HepG2 (cell line): ENCODE data around the gene FOXG1. TPM values are rescaled to one million over a fixed set of nuclear protein-coding genes. Genes with fewer than 3 reads are reported as not detected.

Source experiments
- ATAC-seq: fragments of 200-7000 bp; cut with Tn5 transposase; 3 replicates; pipeline ENCODE4 v1.9.1; 2020; ENCODE audit warnings: mild to moderate bottlenecking, moderate library complexity
- Bru-seq: library from RNA; stranded (reverse); fragments of 400-500 nt; gene quantifications from one replicate; lab custom pipeline; 2021; lab: Mats Ljungman, UMichigan
- BruChase-seq, 2 experiments: library from RNA; stranded (reverse); fragments of 400-500 nt; gene quantifications; one replicate each; lab custom pipeline; 2021; lab: Mats Ljungman, UMichigan
- BruUV-seq: library from RNA; stranded (reverse); fragments of 400-500 nt; replicated peaks from 2 replicates; lab custom pipeline; 2021; lab: Mats Ljungman, UMichigan
- CTCF ChIA-PET: fragments of 300-600 bp; formaldehyde crosslinking; extraction: SDS; loops from one replicate; lab custom pipeline; 2021; ENCODE audit warnings: low total read pairs, inconsistent platforms, low intra/inter-chr PET ratio; lab: Yijun Ruan, JAX
- POLR2A ChIA-PET: fragments of 350-600 bp; sonication (Branson Sonifier 250); formaldehyde crosslinking; loops from one replicate; lab custom pipeline; 2020; ENCODE audit warnings: antibody characterized with exemption, inconsistent platforms; lab: Yijun Ruan, JAX
- DNase-seq: peaks from one replicate; pipeline ENCODE4 v3.0.0-alpha.2; 2015; ENCODE audit warnings: low spot score
- FAIRE-seq: peaks from 3 replicates; lab custom pipeline; 2011; peaks lifted over from hg19 to GRCh38; lab: Jason Lieb, UNC
- H2AFZ ChIP-seq: one replicate; pipeline ENCODE4 v1.6.1; 2011; ENCODE audit warnings: low read length, inconsistent platforms
- H3K27ac ChIP-seq: fragments of 300-600 bp; 3 replicates; pipeline ENCODE4 v1.8.0; 2011; ENCODE audit warnings: mixed run types, mild to moderate bottlenecking, mixed read lengths, low read length, inconsistent platforms; ENCODE audit not compliant: insufficient read depth; ENCODE audit errors: extremely low read length
- H3K27me3 ChIP-seq, 2 experiments: fragments of 200-600 bp in 1 of 2; 2 replicates in 1 of 2; 3 replicates in 1 of 2; pipeline versions ENCODE4 v1.6.0 to v1.8.0; 2011; ENCODE audit warnings: low read length in 2 of 2, mild to moderate bottlenecking in 2 of 2, moderate library complexity in 2 of 2, inconsistent platforms in 1 of 2; ENCODE audit not compliant: insufficient read depth in 2 of 2, control insufficient read depth in 1 of 2
- H3K36me3 ChIP-seq, 2 experiments: fragments of 200-600 bp in 1 of 2; replicated peaks in 1 of 2; 2 replicates in 1 of 2; 3 replicates in 1 of 2; pipeline versions ENCODE4 v1.5.1 to v1.8.0; 2011; ENCODE audit warnings: low read length in 2 of 2, inconsistent platforms in 1 of 2; ENCODE audit not compliant: insufficient read depth in 2 of 2, control insufficient read depth in 1 of 2
- H3K4me1 ChIP-seq: 2 replicates; pipeline ENCODE4 v1.5.1; 2012; ENCODE audit warnings: low read length, inconsistent platforms; ENCODE audit not compliant: insufficient read depth
- H3K4me2 ChIP-seq: 2 replicates; pipeline ENCODE4 v1.6.0; 2011; ENCODE audit warnings: low read depth, low read length, inconsistent platforms
- H3K4me3 ChIP-seq, 3 experiments: fragments of 200-600 bp in 1 of 3; sonication (generic), shearing (Covaris generic) in 1 of 3; replicated peaks in 1 of 3; 2 replicates each; pipeline ENCODE4 v1.5.1; 2011 to 2016; ENCODE audit warnings: low read length in 3 of 3, inconsistent platforms in 2 of 3, low read depth in 2 of 3, mild to moderate bottlenecking in 2 of 3, control low read depth in 1 of 3, mixed read lengths in 1 of 3; ENCODE audit not compliant: insufficient read depth in 1 of 3
- H3K79me2 ChIP-seq: one replicate; pipeline ENCODE4 v1.6.1; 2011; ENCODE audit warnings: low read length, inconsistent platforms; ENCODE audit not compliant: insufficient read depth
- H3K9ac ChIP-seq: 2 replicates; pipeline ENCODE4 v1.6.0; 2011; ENCODE audit warnings: mild to moderate bottlenecking, low read depth, low read length, inconsistent platforms; ENCODE audit not compliant: insufficient read depth
- H3K9me3 ChIP-seq: 2 replicates; pipeline ENCODE4 v1.5.1; 2012; ENCODE audit warnings: mild to moderate bottlenecking, low read length
- H4K20me1 ChIP-seq: 2 replicates; pipeline ENCODE4 v1.6.0; 2011; ENCODE audit warnings: inconsistent platforms, mild to moderate bottlenecking, low read length, moderate library complexity; ENCODE audit not compliant: insufficient read depth
- GZF1 ChIP-seq: sonication (generic); formaldehyde crosslinking; IDR thresholded peaks from 2 replicates; pipeline ENCODE4 v1.5.1; 2020; ENCODE audit warnings: mild to moderate bottlenecking, missing genetic modification reagents
- RBM39 ChIP-seq: fragments of 200-400 bp; formaldehyde crosslinking; IDR thresholded peaks from one replicate; pipeline ENCODE4 v1.6.1; 2018; ENCODE audit warnings: antibody characterized with exemption, mild to moderate bottlenecking, low read depth, low read length; ENCODE audit not compliant: poor library complexity, severe bottlenecking
- ZMYM2 ChIP-seq: sonication (generic); formaldehyde crosslinking; IDR thresholded peaks from 2 replicates; pipeline ENCODE4 v1.8.0; 2022; ENCODE audit warnings: mild to moderate bottlenecking, missing genetic modification reagents
- ZNF10 ChIP-seq: sonication (generic); formaldehyde crosslinking; IDR thresholded peaks from 2 replicates; pipeline ENCODE4 v1.4.0; 2020; ENCODE audit warnings: mild to moderate bottlenecking, low read depth, missing genetic modification reagents, borderline replicate concordance
- ZNF20 ChIP-seq: sonication (generic); formaldehyde crosslinking; IDR thresholded peaks from 2 replicates; pipeline ENCODE4 v1.4.0; 2020; ENCODE audit warnings: mild to moderate bottlenecking, moderate library complexity, missing genetic modification reagents
- ZSCAN31 ChIP-seq: sonication (generic); formaldehyde crosslinking; IDR thresholded peaks from 2 replicates; pipeline ENCODE4 v1.5.0; 2020; ENCODE audit warnings: low read depth, mild to moderate bottlenecking, missing genetic modification reagents
- WGBS: methylation state at CpG from one replicate; pipeline ENCODE4 v1.1.6; 2017; ENCODE audit warnings: low lambda C conversion rate; 5-methylcytosine and 5-hydroxymethylcytosine counted together
- in situ Hi-C: cut with HindIII; loops from 2 replicates; pipeline ENCODE4 v1.10.0; 2017; ENCODE audit warnings: low pct_unique_long_range_greater_than_20kb; ENCODE audit not compliant: extremely low pct_ligation_motif_present
- intact Hi-C: fragments of 100-400 bp; cut with micrococcal nuclease; formaldehyde crosslinking; loops from one replicate; pipeline ENCODE4 v1.10.0; 2022; ENCODE audit not compliant: unreplicated experiment
- long read RNA-seq, 2 experiments: library from RNA in 1 of 2; library from polyadenylated mRNA in 1 of 2; stranded (forward) in 1 of 2; unstranded in 1 of 2; transcript quantifications; one replicate each; pipeline ENCODE4 v2.0.0, GENCODE V29; 2019 to 2022
- polyA minus RNA-seq, 3 experiments: library from RNA; depleted of rRNA, polyadenylated mRNA; stranded (reverse); fragments of >200 nt; gene quantifications; 2 replicates each; pipeline ENCODE4 v1.2.3, GENCODE V29; 2011; ENCODE audit warnings: low replicate concordance in 1 of 3
- polyA plus RNA-seq, 8 experiments: library from polyadenylated mRNA; depleted of rRNA in 3 of 8; stranded (reverse) in 7 of 8; unstranded in 1 of 8; fragments of >200 nt; fragmentation: Illumina TruSeq in 4 of 8; extraction: Trizol in 4 of 8; gene quantifications; 2 replicates each; pipeline versions ENCODE4 v1.2.1 to v1.2.3, GENCODE V29; 2011 to 2016; ENCODE audit warnings: low read depth in 4 of 8, missing spikeins in 1 of 8, mixed read lengths in 1 of 8; ENCODE audit not compliant: insufficient read depth in 1 of 8
- total RNA-seq, 5 experiments: library from RNA; depleted of rRNA; stranded (reverse); fragments of >200 nt; fragmentation: Illumina TruSeq; extraction: Trizol; gene quantifications; 2 replicates each; pipeline ENCODE4 v1.2.3, GENCODE V29; 2016; ENCODE audit warnings: low read depth in 1 of 5
- TF ChIP-seq, protein P1 (sequence below): IDR thresholded peaks from 2 replicates; pipeline ENCODE4 v1.6.1; 2016; ENCODE audit warnings: missing compliant biosample characterization, missing genetic modification reagents, borderline replicate concordance
- TF ChIP-seq, protein P2 (sequence below): IDR thresholded peaks from 2 replicates; pipeline ENCODE4 v1.6.1; 2016; ENCODE audit warnings: low read depth

The FOXG1 gene
- not detected in 2 replicates for total RNA-seq (2016; rRNA removed; fragmentation: Illumina TruSeq; extraction: Trizol)
- not detected in 2 replicates for total RNA-seq (2016; cell fraction: cytosol; rRNA removed; fragmentation: Illumina TruSeq; extraction: Trizol; ENCODE audit: low read depth)
- not detected in 2 replicates for total RNA-seq (2016; cell fraction: insoluble cytoplasmic fraction; rRNA removed; fragmentation: Illumina TruSeq; extraction: Trizol)
- total RNA-seq (2016; cell fraction: membrane; rRNA removed; fragmentation: Illumina TruSeq; extraction: Trizol), result not detected in 2 replicates
- total RNA-seq (2016; cell fraction: nucleus; rRNA removed; fragmentation: Illumina TruSeq; extraction: Trizol), result not detected in 2 replicates
- not detected in 2 replicates for polyA plus RNA-seq (2011; rRNA removed)
- polyA plus RNA-seq (2011; cell fraction: cytosol; rRNA removed), result not detected in 2 replicates
- polyA plus RNA-seq (2011; cell fraction: nucleus; rRNA removed), result not detected in 2 replicates
- polyA plus RNA-seq (2012), result not detected in 2 replicates
- polyA plus RNA-seq (2016; cell fraction: cytosol; fragmentation: Illumina TruSeq; extraction: Trizol; ENCODE audit: low read depth), result not detected in 2 replicates
- polyA plus RNA-seq (2016; cell fraction: insoluble cytoplasmic fraction; fragmentation: Illumina TruSeq; extraction: Trizol; ENCODE audit: low read depth), result not detected in 2 replicates
- not detected in 2 replicates for polyA plus RNA-seq (2016; cell fraction: membrane; fragmentation: Illumina TruSeq; extraction: Trizol; ENCODE audit: low read depth)
- not detected in 2 replicates for polyA plus RNA-seq (2016; cell fraction: nucleus; fragmentation: Illumina TruSeq; extraction: Trizol; ENCODE audit: insufficient read depth, low read depth)
- not detected in 2 replicates for polyA minus RNA-seq (2011; rRNA and poly(A)+ RNA removed; ENCODE audit: low replicate concordance)
- polyA minus RNA-seq (2011; cell fraction: cytosol; rRNA and poly(A)+ RNA removed), result not detected in 2 replicates
- not detected in 2 replicates for polyA minus RNA-seq (2011; cell fraction: nucleus; rRNA and poly(A)+ RNA removed)
- Bru-seq, nascent RNA, result not detected
- BruChase-seq, experiment 1, labeled RNA remaining after a 6-hour chase, result not detected
- BruChase-seq, experiment 2, labeled RNA remaining after a 2-hour chase, result not detected
- long read RNA-seq, experiment 1, result 0 reads
- long read RNA-seq, experiment 2, result 0 reads

DNA sequence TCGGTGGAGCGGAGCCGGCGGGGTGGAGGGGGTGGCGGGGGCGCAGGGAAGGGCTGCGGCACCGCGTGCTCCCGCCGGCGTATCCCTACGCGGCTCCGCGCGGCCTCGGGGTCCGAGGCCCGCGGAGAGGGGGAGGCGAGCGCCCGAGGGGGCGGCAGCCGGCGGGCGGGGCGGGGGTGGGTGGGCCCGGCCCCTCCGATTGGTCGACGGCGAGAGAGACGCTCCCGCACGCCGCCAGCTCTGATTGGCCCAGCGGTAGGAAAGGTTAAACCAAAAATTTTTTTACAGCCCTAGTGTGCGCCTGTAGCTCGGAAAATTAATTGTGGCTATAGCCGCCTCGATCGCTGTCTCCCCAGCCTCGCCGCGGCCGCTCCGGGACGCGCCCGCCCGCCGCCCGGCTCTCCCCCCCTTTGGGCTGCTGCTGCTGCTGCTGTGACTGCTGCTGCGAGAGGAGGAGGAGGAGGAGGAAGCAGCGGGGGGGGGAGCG, at the start of gene FOXG1:
Gene FOXG1 (plus strand): TSS at position 319 of the 487 bp plus-strand sequence. CDS start 493 bp downstream, outside the sequence.
- POLR2A ChIA-PET, result no interaction called here
- H3K9ac ChIP-seq, result no peak within 1 kb of the TSS
- in situ Hi-C loops (no loop called here), intact Hi-C loops (no loop called here)
- no peak within 1 kb of the TSS for H3K4me3 ChIP-seq
- H3K9me3 ChIP-seq, result peaks cover 9% of the 10 kb centered on the region
- CTCF ChIA-PET, result no interaction called here
- H3K27me3 ChIP-seq, result peaks cover 0 to 21% of the 10 kb centered on the region in 2 experiments; a peak in 1 of 5 replicates
- BruUV-seq, result no TSS peak
- no peak for FAIRE-seq
- no peak within 1 kb of the TSS for H3K4me2 ChIP-seq
- WGBS, result 86% methylated on average over 58 of the region's 58 CpGs
- H3K27ac ChIP-seq, result no peak within 1 kb of the TSS
- ATAC-seq, result no peak
- H2AFZ ChIP-seq, result no peak within 1 kb of the TSS
- no peaks in the 10 kb centered on the region for H3K36me3 ChIP-seq
- peaks cover 2% of the 10 kb centered on the region for H3K4me1 ChIP-seq
- TF ChIP-seq ZMYM2 (CRISPR knock-in tag) (no peak), GZF1 (CRISPR knock-in tag) (no peak), ZNF20 (CRISPR knock-in tag) (no peak), ZSCAN31 (CRISPR knock-in tag) (no peak), ZNF10 (CRISPR knock-in tag) (no peak), RBM39 (no peak)
- TF ChIP-seq, protein P1, sequence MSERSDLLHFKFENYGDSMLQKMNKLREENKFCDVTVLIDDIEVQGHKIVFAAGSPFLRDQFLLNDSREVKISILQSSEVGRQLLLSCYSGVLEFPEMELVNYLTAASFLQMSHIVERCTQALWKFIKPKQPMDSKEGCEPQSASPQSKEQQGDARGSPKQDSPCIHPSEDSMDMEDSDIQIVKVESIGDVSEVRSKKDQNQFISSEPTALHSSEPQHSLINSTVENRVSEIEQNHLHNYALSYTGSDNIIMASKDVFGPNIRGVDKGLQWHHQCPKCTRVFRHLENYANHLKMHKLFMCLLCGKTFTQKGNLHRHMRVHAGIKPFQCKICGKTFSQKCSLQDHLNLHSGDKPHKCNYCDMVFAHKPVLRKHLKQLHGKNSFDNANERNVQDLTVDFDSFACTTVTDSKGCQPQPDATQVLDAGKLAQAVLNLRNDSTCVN (CRISPR knock-in tag), result no peak
- TF ChIP-seq, protein P2, sequence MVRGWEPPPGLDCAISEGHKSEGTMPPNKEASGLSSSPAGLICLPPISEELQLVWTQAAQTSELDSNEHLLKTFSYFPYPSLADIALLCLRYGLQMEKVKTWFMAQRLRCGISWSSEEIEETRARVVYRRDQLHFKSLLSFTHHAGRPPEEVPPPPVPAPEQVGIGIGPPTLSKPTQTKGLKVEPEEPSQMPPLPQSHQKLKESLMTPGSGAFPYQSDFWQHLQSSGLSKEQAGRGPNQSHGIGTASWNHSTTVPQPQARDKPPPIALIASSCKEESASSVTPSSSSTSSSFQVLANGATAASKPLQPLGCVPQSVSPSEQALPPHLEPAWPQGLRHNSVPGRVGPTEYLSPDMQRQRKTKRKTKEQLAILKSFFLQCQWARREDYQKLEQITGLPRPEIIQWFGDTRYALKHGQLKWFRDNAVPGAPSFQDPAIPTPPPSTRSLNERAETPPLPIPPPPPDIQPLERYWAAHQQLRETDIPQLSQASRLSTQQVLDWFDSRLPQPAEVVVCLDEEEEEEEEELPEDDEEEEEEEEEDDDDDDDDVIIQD (CRISPR knock-in tag), result no peak
- TF ChIP-seq, all 625 proteins: peak for 0
- Histone ChIP-seq H4K20me1 (no peaks in the 10 kb centered on the region), H3K79me2 (no peaks in the 10 kb centered on the region)
- no peak for DNase-seq
